Measurements from ENCODE around the gene PACS1.

The PACS1 gene

GRCh38 chr11:66050581-66051231 lies 19.4 kb upstream of the PACS1 start:
- DNase-seq = no peak

- no peak for DNase-seq
These were observed 18.7 kb upstream of the PACS1 start for GRCh38 chr11:66051371-66051765.

- peak; percentile 93 to 96 for DNase-seq
These were observed 18.1 kb upstream of the PACS1 start, which contains the start of gene SF3B2 for GRCh38 chr11:66051766-66052663. TSS of gene SF3B2 (plus strand) at chr11:66052364. CDS start at chr11:66052385, 21 bp downstream.

- no peak for DNase-seq
These were observed 17.4 kb upstream of the PACS1 start for GRCh38 chr11:66052664-66052982.

- no peak for DNase-seq
These were observed 15.1 kb upstream of the PACS1 start for GRCh38 chr11:66055021-66055420.

GRCh38 chr11:66056501-66056900 lies 13.6 kb upstream of the PACS1 start:
- no peak for DNase-seq

- no peak for DNase-seq
These were observed 9.9 kb upstream of the PACS1 start for GRCh38 chr11:66059966-66060680.

GRCh38 chr11:66061268-66061667 lies 8.8 kb upstream of the PACS1 start:
- no peak for DNase-seq

GRCh38 chr11:66062408-66062807 lies 7.7 kb upstream of the PACS1 start:
- no peak for DNase-seq

- no peak for DNase-seq
These were observed 6.2 kb upstream of the PACS1 start for GRCh38 chr11:66063900-66064299.

- no peak for DNase-seq
These were observed 5.5 kb upstream of the PACS1 start for GRCh38 chr11:66064571-66064970.

GRCh38 chr11:66066751-66067150 lies 3.3 kb upstream of the PACS1 start:
- no peak for DNase-seq

- DNase-seq = no peak
These were observed 2.4 kb upstream of the PACS1 start for GRCh38 chr11:66067640-66068039.

- DNase-seq = peak; percentile 24
These were observed 1.8 kb upstream of the PACS1 start for GRCh38 chr11:66068154-66068821.

GRCh38 chr11:66068923-66069714 lies 953 bp upstream of the PACS1 start:
- no peak for DNase-seq

GRCh38 chr11:66070604-66071380 lies 720 bp downstream of the PACS1 start:
- DNase-seq = no peak

GRCh38 chr11:66071381-66071801 lies 1.3 kb downstream of the PACS1 start:
- no peak for DNase-seq

- DNase-seq = no peak
These were observed 2.0 kb downstream of the PACS1 start for GRCh38 chr11:66072081-66072480.

- no peak for DNase-seq
These were observed 2.4 kb downstream of the PACS1 start for GRCh38 chr11:66072518-66072917.

GRCh38 chr11:66073669-66074068 lies 3.6 kb downstream of the PACS1 start:
- DNase-seq = no peak

- DNase-seq = no peak
These were observed 5.2 kb downstream of the PACS1 start for GRCh38 chr11:66075273-66075672.
